ENCODE measurements around the gene NR4A1.
"Not testable (repeated sequence)": the region's sequence is repeated elsewhere in the genome, so short reads cannot be mapped to it uniquely, and the experiment has no call there.

The NR4A1 gene

DNA sequence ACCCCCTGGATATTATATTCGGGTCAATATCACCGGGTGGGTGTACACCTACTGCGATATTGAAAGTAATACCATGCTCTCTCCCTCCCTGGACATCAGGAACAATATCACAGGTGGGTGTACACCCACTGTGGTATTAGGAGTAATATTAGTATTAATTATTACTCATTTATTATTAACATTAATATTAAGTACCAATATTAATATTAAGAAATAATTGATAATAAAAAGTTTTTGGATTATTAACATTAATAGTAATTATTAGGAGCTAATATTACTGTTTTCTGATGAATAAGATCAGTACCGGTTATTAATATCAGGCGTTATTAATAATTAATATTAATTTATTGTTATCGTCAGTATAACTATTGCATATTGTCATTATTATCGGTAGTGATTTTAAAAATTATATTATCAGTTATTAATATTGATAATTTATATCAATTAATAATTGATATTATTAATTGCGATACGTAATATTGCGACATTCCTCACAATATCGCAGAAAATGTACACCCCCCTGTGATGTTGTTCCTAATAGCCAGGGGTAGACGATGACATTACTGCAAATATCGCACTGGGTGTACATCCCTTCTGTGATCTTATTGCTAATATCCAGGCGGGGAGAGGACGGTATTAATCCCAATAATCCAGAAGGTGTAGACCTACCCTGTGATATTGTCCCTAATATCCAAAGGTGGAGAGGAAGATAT is 45.2 kb downstream of the NR4A1 start:
- no peak for DNase-seq (ENCODE audit: low read depth in 1 of 2, low spot score in 1 of 2)

DNA sequence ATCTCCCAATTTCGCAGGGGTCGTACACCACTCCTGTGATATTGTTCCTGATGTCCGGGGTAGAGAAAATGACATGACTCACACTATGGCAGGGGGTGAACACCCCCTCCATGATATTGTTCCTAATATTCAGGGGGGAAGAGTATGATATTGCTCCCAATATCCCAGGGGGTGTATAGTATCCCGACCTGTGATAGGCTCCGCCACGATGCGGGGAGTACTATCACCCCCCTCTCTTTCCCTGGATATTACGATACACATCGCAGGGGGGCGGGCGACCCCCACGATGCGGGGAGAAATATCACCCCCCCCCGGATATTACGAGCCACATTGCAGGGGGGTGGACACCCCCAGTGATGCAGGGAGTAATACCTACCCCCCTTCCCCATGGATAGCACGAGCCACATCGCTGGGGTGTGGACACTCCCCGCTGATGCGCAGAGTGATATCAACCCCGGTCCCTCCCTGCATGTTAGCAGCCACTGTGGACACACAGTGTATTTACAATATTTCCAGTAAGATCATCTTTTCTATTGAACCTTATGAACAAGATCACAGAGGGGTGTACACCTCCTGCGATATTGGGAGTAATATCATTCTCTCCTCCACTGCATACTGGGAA is 45.9 kb downstream of the NR4A1 start:
- DNase-seq (ENCODE audit: low read depth in 1 of 2, low spot score in 1 of 2): no peak

DNA sequence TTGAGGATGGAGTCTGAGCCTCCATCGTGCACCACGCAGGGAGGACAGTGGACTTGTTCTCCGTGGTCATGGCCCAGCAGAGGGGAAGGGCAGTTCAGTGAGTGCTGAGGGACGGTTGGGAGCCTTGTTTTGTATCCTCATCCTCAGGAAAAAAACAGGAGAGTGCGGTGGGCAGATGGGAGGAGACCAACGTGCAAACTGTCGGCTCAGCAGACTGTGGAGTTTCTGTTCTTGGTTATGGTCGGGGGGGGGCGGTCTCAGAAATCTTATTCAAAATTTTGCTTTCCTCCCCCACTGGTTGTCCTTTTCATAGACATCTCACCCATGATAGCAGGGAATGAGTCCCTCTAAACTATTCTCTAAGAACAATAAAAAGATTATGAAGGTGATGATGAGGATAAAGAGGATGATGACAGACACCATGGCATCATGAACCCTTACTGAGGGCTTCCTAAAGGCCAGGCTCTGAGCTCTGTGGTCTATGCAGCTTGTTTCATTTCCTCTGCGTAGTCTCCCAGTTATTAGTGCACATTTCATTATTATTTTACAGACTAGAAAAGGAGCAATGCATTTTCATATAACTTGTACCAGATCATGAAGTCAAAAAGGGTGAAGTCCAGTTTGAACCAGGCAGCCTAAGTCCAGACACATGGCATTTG is 53.3 kb downstream of the NR4A1 start:
- not testable (repeated sequence) for DNase-seq (ENCODE audit: low read depth in 1 of 2, low spot score in 1 of 2)

Data from stimulated activated CD4-positive, alpha-beta T cell treated with anti-CD3 and anti-CD28 coated beads, Interleukin-15, amount 100 ng/mL, for 1 hour (primary cell).